CD4-positive, alpha-beta T cell (primary cell): ENCODE data around the gene OR5C1. TPM values are rescaled to one million over a fixed set of nuclear protein-coding genes. Genes with fewer than 3 reads are reported as not detected.

Source experiments
- ATAC-seq: fragments of 200-7000 bp; cut with Tn5 transposase; one replicate; pipeline ENCODE4 v1.10.0; 2022; ENCODE audit warnings: mild to moderate bottlenecking; ENCODE audit not compliant: poor library complexity
- CTCF ChIA-PET: fragments of 350-600 bp; sonication (Branson Sonifier 250); formaldehyde crosslinking; loops from one replicate; lab custom pipeline; 2021; ENCODE audit warnings: antibody characterized with exemption, inconsistent platforms; lab: Charles Lee
- POLR2A ChIA-PET: fragments of 350-600 bp; sonication (Branson Sonifier 250); formaldehyde crosslinking; loops from one replicate; lab custom pipeline; 2021; ENCODE audit warnings: antibody characterized with exemption, inconsistent platforms; lab: Charles Lee
- DNase-seq, 14 experiments: peaks; one replicate each; pipeline ENCODE4 v3.0.0-alpha.2; 2013 to 2020; ENCODE audit warnings: mixed read lengths in 2 of 14
- H3K27ac ChIP-seq, 2 donors: one replicate each; pipeline versions ENCODE4 v1.5.1 to v1.7.0; 2013; ENCODE audit warnings: low read length in 2 of 2, low read depth in 1 of 2, mild to moderate bottlenecking in 1 of 2
- H3K27me3 ChIP-seq, 2 experiments: 1 replicate in 1 of 2; 2 replicates in 1 of 2; pipeline versions ENCODE4 v1.6.1 to v1.7.0; 2013; ENCODE audit warnings: low read length in 2 of 2, control low read depth in 1 of 2, mild to moderate bottlenecking in 1 of 2, moderate library complexity in 1 of 2; ENCODE audit not compliant: insufficient read depth in 2 of 2, control insufficient read depth in 1 of 2
- H3K36me3 ChIP-seq: one replicate; pipeline ENCODE4 v1.6.1; 2013; ENCODE audit warnings: low read length, control low read depth; ENCODE audit not compliant: insufficient read depth
- H3K4me1 ChIP-seq: one replicate; pipeline ENCODE4 v1.6.1; 2013; ENCODE audit warnings: low read length, control low read depth; ENCODE audit not compliant: insufficient read depth
- H3K4me3 ChIP-seq: one replicate; pipeline ENCODE4 v1.5.1; 2013; ENCODE audit warnings: mild to moderate bottlenecking, low read length, moderate library complexity
- H3K9me3 ChIP-seq, 2 experiments: 1 replicate in 1 of 2; 2 replicates in 1 of 2; pipeline versions ENCODE4 v1.6.1 to v1.7.0; 2013; ENCODE audit warnings: low read length in 2 of 2, mild to moderate bottlenecking in 2 of 2, control low read depth in 1 of 2, moderate library complexity in 1 of 2; ENCODE audit not compliant: control insufficient read depth in 1 of 2, insufficient read depth in 1 of 2
- H3K27ac Mint-ChIP-seq: one replicate; pipeline ENCODE4 v1.8.0; 2020; ENCODE audit warnings: mixed read lengths
- H3K27me3 Mint-ChIP-seq: one replicate; pipeline ENCODE4 v1.8.0; 2021; ENCODE audit warnings: mixed read lengths
- H3K36me3 Mint-ChIP-seq: one replicate; pipeline ENCODE4 v1.8.0; 2021; ENCODE audit warnings: low read depth, mixed read lengths
- H3K4me1 Mint-ChIP-seq: one replicate; pipeline ENCODE4 v1.8.0; 2021; ENCODE audit warnings: low read depth, mixed read lengths
- H3K4me3 Mint-ChIP-seq: one replicate; pipeline ENCODE4 v1.8.0; 2020; ENCODE audit warnings: mild to moderate bottlenecking, mixed read lengths
- H3K9me3 Mint-ChIP-seq: one replicate; pipeline ENCODE4 v1.8.0; 2020; ENCODE audit warnings: mixed read lengths
- intact Hi-C, 2 experiments: fragments of 100-400 bp; cut with DNase I in 1 of 2; cut with micrococcal nuclease in 1 of 2; formaldehyde crosslinking; loops; one replicate each; pipeline versions ENCODE4 v1.15.1 to v1.9.0; 2023 to 2025; cut with DNase I, micrococcal nuclease
- total RNA-seq, 174 experiments: library from RNA in 2 of 174; stranded (reverse) in 2 of 174; gene quantifications; one replicate each; pipeline ENCODE4 v1.2.3 and lab custom pipeline; 2021 to 2026
- TF ChIP-seq, protein P1 (sequence below): fragments of 200-600 bp; IDR thresholded peaks from one replicate; pipeline ENCODE4 v1.8.0; 2022; ENCODE audit warnings: antibody characterized with exemption, mild to moderate bottlenecking

The OR5C1 gene
- total RNA-seq, 2 experiments from 2014 or later = not detected

DNA sequence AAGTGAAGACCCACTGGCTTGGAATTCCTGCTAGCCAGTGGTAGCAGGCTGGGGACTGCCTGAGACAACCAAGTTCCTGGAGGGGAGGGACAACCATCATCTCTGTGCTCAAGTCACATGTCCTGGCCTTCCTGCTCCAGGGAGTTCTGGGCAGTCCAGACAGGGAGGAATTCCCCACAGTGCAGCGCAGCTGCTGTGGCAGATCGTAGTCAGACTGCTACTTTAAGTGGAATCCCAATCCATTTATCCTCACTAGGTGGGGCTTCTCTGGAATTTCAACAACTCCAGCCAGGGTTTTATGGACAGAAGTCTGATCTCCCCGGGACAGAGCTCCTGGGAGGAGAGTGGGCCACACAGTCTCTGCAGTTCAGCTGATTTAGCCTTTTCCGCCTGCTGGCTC is 20.9 kb upstream of the OR5C1 start:
- no peak for ATAC-seq
- no peak overlapping the region for H3K27ac Mint-ChIP-seq
- H3K9me3 Mint-ChIP-seq = peaks cover 22% of the 10 kb centered on the region

GRCh38 chr9:122777052-122777451 is 11.7 kb upstream of the OR5C1 start:
- TF ChIP-seq, protein P1, sequence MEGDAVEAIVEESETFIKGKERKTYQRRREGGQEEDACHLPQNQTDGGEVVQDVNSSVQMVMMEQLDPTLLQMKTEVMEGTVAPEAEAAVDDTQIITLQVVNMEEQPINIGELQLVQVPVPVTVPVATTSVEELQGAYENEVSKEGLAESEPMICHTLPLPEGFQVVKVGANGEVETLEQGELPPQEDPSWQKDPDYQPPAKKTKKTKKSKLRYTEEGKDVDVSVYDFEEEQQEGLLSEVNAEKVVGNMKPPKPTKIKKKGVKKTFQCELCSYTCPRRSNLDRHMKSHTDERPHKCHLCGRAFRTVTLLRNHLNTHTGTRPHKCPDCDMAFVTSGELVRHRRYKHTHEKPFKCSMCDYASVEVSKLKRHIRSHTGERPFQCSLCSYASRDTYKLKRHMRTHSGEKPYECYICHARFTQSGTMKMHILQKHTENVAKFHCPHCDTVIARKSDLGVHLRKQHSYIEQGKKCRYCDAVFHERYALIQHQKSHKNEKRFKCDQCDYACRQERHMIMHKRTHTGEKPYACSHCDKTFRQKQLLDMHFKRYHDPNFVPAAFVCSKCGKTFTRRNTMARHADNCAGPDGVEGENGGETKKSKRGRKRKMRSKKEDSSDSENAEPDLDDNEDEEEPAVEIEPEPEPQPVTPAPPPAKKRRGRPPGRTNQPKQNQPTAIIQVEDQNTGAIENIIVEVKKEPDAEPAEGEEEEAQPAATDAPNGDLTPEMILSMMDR = no peak
- no peaks in the 10 kb centered on the region for H3K4me1 ChIP-seq
- H3K4me3 ChIP-seq = no peak overlapping the region
- ChIA-PET POLR2A (interaction anchor here (0.6 kb wide), 1 partner anchor 617 kb away, joined by 3 read pairs; the partner anchor contains the start of genes MORN5 and NDUFA8), CTCF (no interaction called here)
- intact Hi-C loops = no loop called here
- no peak overlapping the region for H3K4me3 Mint-ChIP-seq
- H3K27me3 ChIP-seq = no peaks in the 10 kb centered on the region
- H3K27ac Mint-ChIP-seq = no peak overlapping the region
- H3K9me3 Mint-ChIP-seq = peaks cover 6% of the 10 kb centered on the region
- peaks cover 0 to 3% of the 10 kb centered on the region in 2 experiments for H3K9me3 ChIP-seq
- no peak for DNase-seq
- no peaks in the 10 kb centered on the region for H3K27me3 Mint-ChIP-seq
- no peak for ATAC-seq
- no peak overlapping the region for H3K27ac ChIP-seq
- no peaks in the 10 kb centered on the region for H3K36me3 Mint-ChIP-seq
- H3K36me3 ChIP-seq = no peaks in the 10 kb centered on the region
- H3K4me1 Mint-ChIP-seq = no peaks in the 10 kb centered on the region

More for the DNA sequence above, 20.9 kb upstream of the OR5C1 start:
- Histone ChIP-seq H3K27me3 (no peaks in the 10 kb centered on the region), H3K9me3 (peaks cover 14 to 15% of the 10 kb centered on the region in 2 experiments), H3K36me3 (no peaks in the 10 kb centered on the region), H3K27ac (no peak overlapping the region), H3K4me3 (no peak overlapping the region), H3K4me1 (no peaks in the 10 kb centered on the region)
- Mint-ChIP-seq H3K4me1 (no peaks in the 10 kb centered on the region), H3K4me3 (no peak overlapping the region), H3K36me3 (peaks cover 38% of the 10 kb centered on the region), H3K27me3 (no peaks in the 10 kb centered on the region)
- CTCF ChIA-PET = no interaction called here
- TF ChIP-seq, protein P1 = no peak
- POLR2A ChIA-PET = no interaction called here
- DNase-seq = no peak
- intact Hi-C loops = no loop called here

DNA sequence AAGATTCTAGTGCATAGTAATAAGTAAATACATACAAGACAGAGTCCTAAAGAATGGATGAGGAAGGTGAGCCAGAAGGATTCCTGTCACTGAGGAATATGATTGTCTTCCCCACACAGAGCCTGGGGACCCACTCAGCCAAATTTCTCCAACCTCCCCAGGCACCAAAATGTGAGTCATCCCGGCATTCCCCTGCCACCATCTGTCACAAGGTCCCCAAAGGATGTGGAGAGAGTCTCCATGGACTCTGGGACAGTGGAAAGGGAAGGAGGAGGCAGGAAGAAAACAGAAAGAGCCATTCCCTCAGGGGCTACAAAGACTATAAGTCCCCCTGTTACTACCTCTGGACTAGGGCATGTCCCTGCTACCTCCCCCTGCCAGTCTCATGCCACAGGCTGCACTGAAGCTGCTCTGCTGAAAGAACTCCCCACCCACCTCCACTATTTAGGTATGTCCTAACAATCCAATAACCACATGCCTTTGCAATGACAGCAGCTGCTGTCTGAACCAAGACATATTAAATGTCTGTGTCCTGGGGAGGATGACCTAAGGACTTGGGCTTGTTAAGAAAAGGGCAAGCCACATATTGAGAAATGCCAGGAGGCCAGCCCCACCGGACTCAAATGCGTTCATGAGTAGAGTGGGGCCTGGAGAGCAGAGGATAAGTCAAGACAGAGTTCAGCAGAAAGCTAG is 10.7 kb upstream of the OR5C1 start:
- intact Hi-C loops = no loop called here
- CTCF ChIA-PET = no interaction called here
- DNase-seq = no peak
- Histone ChIP-seq H3K36me3 (no peaks in the 10 kb centered on the region), H3K27ac (no peak overlapping the region), H3K4me3 (no peak overlapping the region), H3K27me3 (no peaks in the 10 kb centered on the region), H3K4me1 (no peaks in the 10 kb centered on the region), H3K9me3 (peaks cover 0 to 3% of the 10 kb centered on the region in 2 experiments)
- Mint-ChIP-seq H3K4me1 (no peaks in the 10 kb centered on the region), H3K9me3 (peaks cover 3% of the 10 kb centered on the region), H3K36me3 (no peaks in the 10 kb centered on the region), H3K4me3 (no peak overlapping the region), H3K27me3 (no peaks in the 10 kb centered on the region), H3K27ac (no peak overlapping the region)
- no peak for ATAC-seq
- TF ChIP-seq, protein P1 = no peak
- POLR2A ChIA-PET = no interaction called here
